Measurements from ENCODE around the gene TXNDC5.

GRCh38 chr6:7902867-7903266, 7.7 kb downstream of the TXNDC5 start:
- no peak for TF ChIP-seq ZNF510 (tag by site-specific recombination; IDR thresholded peaks at IDR 0.05; ENCODE audit: insufficient replicate concordance)
- TF ChIP-seq ZBTB7A (tag by site-specific recombination; IDR thresholded peaks at IDR 0.05; ENCODE audit: low read depth): no peak
- no peak for TF ChIP-seq MEIS1 (CRISPR knock-in tag; IDR thresholded peaks at IDR 0.05; ENCODE audit: borderline replicate concordance)
- no peak for TF ChIP-seq ZNF274 (IDR thresholded peaks at IDR 0.05; ENCODE audit: low read length)
- TF ChIP-seq ZNF274 (tag by site-specific recombination; IDR thresholded peaks at IDR 0.05; ENCODE audit: borderline replicate concordance): no peak
- no peak for TF ChIP-seq CTCF (tag by site-specific recombination; IDR thresholded peaks at IDR 0.05)

All from HEK293 (cell line).